Measurements from ENCODE around the gene SLC44A3. TPM values are rescaled to one million over a fixed set of nuclear protein-coding genes. Genes with fewer than 3 reads are reported as not detected.

SLC44A3 gene
- total and polyA plus RNA-seq, 2 of the 13 experiments (the other 11 are each of a cell fraction or from before 2014, with no cell fraction given) = 6.8 to 14.1 TPM

GRCh38 chr1:94931254-94931841 is 111.2 kb downstream of the SLC44A3 start:
- ChIA-PET CTCF (ENCODE audit: low intra/inter-chr PET ratio, low total read pairs) (no interaction called here), POLR2A (no interaction called here)
- Histone ChIP-seq H3K27me3 (ENCODE audit: control insufficient read depth in 1 of 2, insufficient read depth in 2 of 2, low read length in 2 of 2) (no peaks in the 10 kb centered on the region; a peak in 1 of 5 replicates), H3K79me2 (ENCODE audit: insufficient read depth, low read length) (peaks cover 43% of the 10 kb centered on the region), H4K20me1 (ENCODE audit: insufficient read depth, low read length) (no peaks in the 10 kb centered on the region), H3K4me1 (ENCODE audit: insufficient read depth, low read length) (peaks cover 33% of the 10 kb centered on the region), H3K4me3 (replicated peaks in 1 of 3; ENCODE audit: insufficient read depth in 1 of 3, low read depth in 2 of 3, low read length in 3 of 3) (no peak overlapping the region), H3K27ac (ENCODE audit: extremely low read length, insufficient read depth, low read length) (no peak overlapping the region), H3K4me2 (ENCODE audit: low read depth, low read length) (no peak overlapping the region), H3K36me3 (replicated peaks in 1 of 2; ENCODE audit: control insufficient read depth in 1 of 2, insufficient read depth in 2 of 2, low read length in 2 of 2) (peaks cover 0 to 6% of the 10 kb centered on the region in 2 experiments; a peak in 1 of 5 replicates), H2AFZ (ENCODE audit: low read length) (no peak overlapping the region), H3K9me3 (ENCODE audit: low read length) (no peaks in the 10 kb centered on the region), H3K9ac (ENCODE audit: insufficient read depth, low read depth, low read length) (no peak overlapping the region)
- WGBS (ENCODE audit: low lambda C conversion rate) = 93% methylated on average over 7 of the region's 7 CpGs
- no peak for DNase-seq (ENCODE audit: low spot score)
- intact Hi-C loops (cut with micrococcal nuclease; ENCODE audit: unreplicated experiment) = no loop called here
- TF ChIP-seq SMAD3 (CRISPR knock-in tag; IDR thresholded peaks at IDR 0.05) (no peak), REXO4 (CRISPR knock-in tag; IDR thresholded peaks at IDR 0.05; ENCODE audit: borderline replicate concordance) (no peak), ISX (CRISPR knock-in tag; conservative IDR thresholded peaks at IDR 0.05) (no peak), TRIM24 (CRISPR knock-in tag; IDR thresholded peaks at IDR 0.05) (no peak), ZNF264 (CRISPR knock-in tag; IDR thresholded peaks at IDR 0.05) (no peak), IKZF4 (CRISPR knock-in tag; IDR thresholded peaks at IDR 0.05; ENCODE audit: borderline replicate concordance, low read depth, not compliant biosample characterization) (no peak), NCOA2 (CRISPR knock-in tag; IDR thresholded peaks at IDR 0.05) (no peak)
- no TSS peak for BruUV-seq (replicated peaks)
- no peak for FAIRE-seq
- in situ Hi-C loops (cut with HindIII; ENCODE audit: extremely low pct_ligation_motif_present, low pct_unique_long_range_greater_than_20kb) = no loop called here
- no peak for ATAC-seq

GRCh38 chr1:94934551-94934950 is 114.4 kb downstream of the SLC44A3 start:
- in situ Hi-C loops (cut with HindIII; ENCODE audit: extremely low pct_ligation_motif_present, low pct_unique_long_range_greater_than_20kb) = no loop called here
- no peaks in the 10 kb centered on the region for H4K20me1 ChIP-seq (ENCODE audit: insufficient read depth, low read length)
- intact Hi-C loops (cut with micrococcal nuclease; ENCODE audit: unreplicated experiment) = no loop called here
- no peak overlapping the region for H3K27ac ChIP-seq (ENCODE audit: extremely low read length, insufficient read depth, low read length)
- CTCF ChIA-PET (ENCODE audit: low intra/inter-chr PET ratio, low total read pairs) = no interaction called here
- 98% methylated on average over 2 of the region's 2 CpGs for WGBS (ENCODE audit: low lambda C conversion rate)
- ATAC-seq (no peak), FAIRE-seq (no peak), DNase-seq (ENCODE audit: low spot score) (no peak)
- H3K9ac ChIP-seq (ENCODE audit: insufficient read depth, low read depth, low read length) = no peak overlapping the region
- POLR2A ChIA-PET = no interaction called here
- no peak overlapping the region for H3K4me3 ChIP-seq (replicated peaks in 1 of 3; ENCODE audit: insufficient read depth in 1 of 3, low read depth in 2 of 3, low read length in 3 of 3)
- no peaks in the 10 kb centered on the region for H3K27me3 ChIP-seq (ENCODE audit: control insufficient read depth in 1 of 2, insufficient read depth in 2 of 2, low read length in 2 of 2)
- H3K79me2 ChIP-seq (ENCODE audit: insufficient read depth, low read length) = peaks cover 18% of the 10 kb centered on the region
- H3K36me3 ChIP-seq (replicated peaks in 1 of 2; ENCODE audit: control insufficient read depth in 1 of 2, insufficient read depth in 2 of 2, low read length in 2 of 2) = peaks cover 0 to 6% of the 10 kb centered on the region in 2 experiments; a peak in 1 of 5 replicates
- H2AFZ ChIP-seq (ENCODE audit: low read length) = no peak overlapping the region
- H3K4me1 ChIP-seq (ENCODE audit: insufficient read depth, low read length) = peaks cover 29% of the 10 kb centered on the region
- TF ChIP-seq ZSCAN21 (CRISPR knock-in tag; IDR thresholded peaks at IDR 0.05; ENCODE audit: borderline replicate concordance) (no peak), YY1 (IDR thresholded peaks at IDR 0.05; ENCODE audit: insufficient read depth, insufficient replicate concordance, low read depth, low read length) (no peak), PBX2 (CRISPR knock-in tag; IDR thresholded peaks at IDR 0.05) (no peak), ZSCAN25 (CRISPR knock-in tag; IDR thresholded peaks at IDR 0.05) (no peak), ZNF354B (CRISPR knock-in tag; IDR thresholded peaks at IDR 0.05) (no peak), TRIM24 (CRISPR knock-in tag; IDR thresholded peaks at IDR 0.05) (no peak), ZNF704 (CRISPR knock-in tag; IDR thresholded peaks at IDR 0.05; ENCODE audit: borderline replicate concordance) (no peak), MBNL3 (CRISPR knock-in tag; conservative IDR thresholded peaks at IDR 0.05) (no peak), ZMYM4 (CRISPR knock-in tag; IDR thresholded peaks at IDR 0.05) (no peak), POLR2G (IDR thresholded peaks at IDR 0.05; ENCODE audit: low read depth, low read length) (no peak), ZNF317 (CRISPR knock-in tag; IDR thresholded peaks at IDR 0.05) (no peak), SIN3A (IDR thresholded peaks at IDR 0.05; ENCODE audit: borderline replicate concordance, low read depth, low read length) (no peak)
- no peak overlapping the region for H3K4me2 ChIP-seq (ENCODE audit: low read depth, low read length)
- no peaks in the 10 kb centered on the region for H3K9me3 ChIP-seq (ENCODE audit: low read length)
- BruUV-seq (replicated peaks) = no TSS peak

Measured in HepG2 (cell line).